PFSK-1 (cell line): ENCODE results near the gene PDE8B.
A peak's percentile ranks its signal among the peaks of the same experiment; 100 is the strongest.

ENCODE experiments used
- FOXP2 ChIP-seq: optimal IDR thresholded peaks from 2 replicates; pipeline ENCODE3; 2011; ENCODE audit warnings: borderline replicate concordance, control low read depth, inconsistent platforms; ENCODE audit not compliant: insufficient read depth; ENCODE audit errors: extremely low read length, extremely low read depth
- POLR2AphosphoS5 ChIP-seq: IDR thresholded peaks from 2 replicates; pipeline ENCODE4 v1.6.1; 2012; ENCODE audit warnings: low read depth, mild to moderate bottlenecking, control low read depth, low read length, moderate library complexity
- SIN3A ChIP-seq: IDR thresholded peaks from 2 replicates; pipeline ENCODE4 v1.6.1; 2012; ENCODE audit warnings: mild to moderate bottlenecking, low read length, moderate library complexity, borderline replicate concordance; ENCODE audit not compliant: insufficient read depth
- TAF1 ChIP-seq: IDR thresholded peaks from 2 replicates; pipeline ENCODE4 v1.6.1; 2012; ENCODE audit warnings: low read length, control low read depth, borderline replicate concordance; ENCODE audit not compliant: insufficient read depth
- TF ChIP-seq, protein P1 (sequence below), 2 experiments: IDR thresholded peaks; 2 replicates each; pipeline versions ENCODE4 v1.6.1 to v1.8.0; 2011 to 2012; ENCODE audit warnings: low read depth in 2 of 2, low read length in 2 of 2, control low read depth in 1 of 2, inconsistent platforms in 1 of 2, mild to moderate bottlenecking in 1 of 2, moderate library complexity in 1 of 2; ENCODE audit not compliant: insufficient read depth in 1 of 2

Gene PDE8B

DNA sequence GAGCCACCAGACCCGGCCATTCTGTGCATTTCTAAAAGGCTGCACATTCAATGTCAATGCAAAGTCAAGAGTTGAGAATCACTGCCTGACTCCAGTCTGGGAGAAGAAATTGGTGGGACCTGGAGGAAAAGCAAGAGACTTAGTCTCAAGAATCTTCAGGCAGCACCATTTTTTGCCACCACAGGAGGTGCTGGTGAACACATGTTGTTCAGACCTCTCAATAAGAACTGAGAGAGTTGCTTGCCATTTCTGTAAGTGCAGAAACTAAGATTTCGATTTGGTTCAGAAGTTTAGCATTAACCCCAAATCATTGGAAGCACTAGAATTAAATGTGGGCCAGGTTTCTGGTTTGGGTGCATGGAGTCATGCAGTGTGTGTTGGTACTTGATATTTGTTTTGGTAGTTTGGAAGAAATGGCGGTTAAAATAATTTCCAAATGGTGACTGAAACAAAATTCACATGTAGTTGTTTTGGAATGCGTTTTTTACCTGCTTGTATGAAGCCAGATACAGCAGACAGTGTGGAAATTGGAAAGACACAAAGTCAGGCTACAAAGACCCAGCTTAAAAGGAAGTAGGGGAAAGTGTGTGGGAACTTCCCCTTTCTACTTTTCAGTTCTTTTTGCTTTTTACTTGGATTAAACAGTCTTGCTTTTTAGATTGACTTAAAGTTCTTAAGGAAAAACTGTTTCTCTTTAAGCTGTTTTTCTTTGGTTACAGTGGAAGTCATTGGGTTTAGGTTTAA, 20.4 kb downstream of the PDE8B start:
- TF ChIP-seq TAF1 (0 out of 2 replicates have a peak, but pooled peaks have one; percentile 20), SIN3A (no peak), POLR2AphosphoS5 (no peak), FOXP2 (no peak)
- TF ChIP-seq, protein P1, sequence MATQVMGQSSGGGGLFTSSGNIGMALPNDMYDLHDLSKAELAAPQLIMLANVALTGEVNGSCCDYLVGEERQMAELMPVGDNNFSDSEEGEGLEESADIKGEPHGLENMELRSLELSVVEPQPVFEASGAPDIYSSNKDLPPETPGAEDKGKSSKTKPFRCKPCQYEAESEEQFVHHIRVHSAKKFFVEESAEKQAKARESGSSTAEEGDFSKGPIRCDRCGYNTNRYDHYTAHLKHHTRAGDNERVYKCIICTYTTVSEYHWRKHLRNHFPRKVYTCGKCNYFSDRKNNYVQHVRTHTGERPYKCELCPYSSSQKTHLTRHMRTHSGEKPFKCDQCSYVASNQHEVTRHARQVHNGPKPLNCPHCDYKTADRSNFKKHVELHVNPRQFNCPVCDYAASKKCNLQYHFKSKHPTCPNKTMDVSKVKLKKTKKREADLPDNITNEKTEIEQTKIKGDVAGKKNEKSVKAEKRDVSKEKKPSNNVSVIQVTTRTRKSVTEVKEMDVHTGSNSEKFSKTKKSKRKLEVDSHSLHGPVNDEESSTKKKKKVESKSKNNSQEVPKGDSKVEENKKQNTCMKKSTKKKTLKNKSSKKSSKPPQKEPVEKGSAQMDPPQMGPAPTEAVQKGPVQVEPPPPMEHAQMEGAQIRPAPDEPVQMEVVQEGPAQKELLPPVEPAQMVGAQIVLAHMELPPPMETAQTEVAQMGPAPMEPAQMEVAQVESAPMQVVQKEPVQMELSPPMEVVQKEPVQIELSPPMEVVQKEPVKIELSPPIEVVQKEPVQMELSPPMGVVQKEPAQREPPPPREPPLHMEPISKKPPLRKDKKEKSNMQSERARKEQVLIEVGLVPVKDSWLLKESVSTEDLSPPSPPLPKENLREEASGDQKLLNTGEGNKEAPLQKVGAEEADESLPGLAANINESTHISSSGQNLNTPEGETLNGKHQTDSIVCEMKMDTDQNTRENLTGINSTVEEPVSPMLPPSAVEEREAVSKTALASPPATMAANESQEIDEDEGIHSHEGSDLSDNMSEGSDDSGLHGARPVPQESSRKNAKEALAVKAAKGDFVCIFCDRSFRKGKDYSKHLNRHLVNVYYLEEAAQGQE (IDR thresholded peaks at IDR 0.05; ENCODE audit: insufficient read depth in 1 of 2, low read depth in 2 of 2, low read length in 2 of 2), result no peak

DNA sequence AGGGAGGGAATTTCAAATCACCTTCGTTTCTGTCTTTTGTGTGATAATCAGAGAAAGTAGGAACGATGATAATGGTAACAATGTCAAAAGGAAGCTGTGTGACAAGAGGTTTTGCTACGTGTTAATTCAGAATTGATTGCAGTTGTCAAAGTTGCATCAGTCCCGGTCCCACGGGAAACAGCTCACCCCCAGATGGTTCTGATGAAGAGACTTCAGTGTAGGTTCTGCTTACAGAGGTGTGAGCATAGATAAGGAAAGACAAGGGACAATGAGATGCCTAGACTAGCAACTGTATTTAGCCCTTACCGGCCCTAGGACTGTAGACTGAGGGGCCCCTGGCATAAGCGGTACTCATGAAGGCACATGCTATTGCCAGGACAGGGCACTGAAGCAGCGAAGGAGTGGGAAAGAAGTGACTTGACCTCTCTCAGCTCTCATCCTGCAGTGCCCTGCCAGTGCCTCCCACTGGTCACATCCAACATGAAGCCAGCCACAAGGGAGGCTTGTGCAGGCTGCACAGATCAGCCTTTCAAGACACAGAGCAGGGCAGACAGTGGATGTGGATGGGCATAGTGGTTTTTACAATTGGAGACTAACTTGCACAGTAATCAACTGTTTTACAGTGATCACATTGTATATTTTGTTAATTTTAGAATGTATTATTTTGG, 21.1 kb downstream of the PDE8B start:
- no peak for TF ChIP-seq POLR2AphosphoS5
- TF ChIP-seq TAF1, result no peak
- TF ChIP-seq SIN3A, result no peak
- TF ChIP-seq FOXP2, result no peak
- TF ChIP-seq, protein P1 (IDR thresholded peaks at IDR 0.05; ENCODE audit: insufficient read depth in 1 of 2, low read depth in 2 of 2, low read length in 2 of 2), result no peak

DNA sequence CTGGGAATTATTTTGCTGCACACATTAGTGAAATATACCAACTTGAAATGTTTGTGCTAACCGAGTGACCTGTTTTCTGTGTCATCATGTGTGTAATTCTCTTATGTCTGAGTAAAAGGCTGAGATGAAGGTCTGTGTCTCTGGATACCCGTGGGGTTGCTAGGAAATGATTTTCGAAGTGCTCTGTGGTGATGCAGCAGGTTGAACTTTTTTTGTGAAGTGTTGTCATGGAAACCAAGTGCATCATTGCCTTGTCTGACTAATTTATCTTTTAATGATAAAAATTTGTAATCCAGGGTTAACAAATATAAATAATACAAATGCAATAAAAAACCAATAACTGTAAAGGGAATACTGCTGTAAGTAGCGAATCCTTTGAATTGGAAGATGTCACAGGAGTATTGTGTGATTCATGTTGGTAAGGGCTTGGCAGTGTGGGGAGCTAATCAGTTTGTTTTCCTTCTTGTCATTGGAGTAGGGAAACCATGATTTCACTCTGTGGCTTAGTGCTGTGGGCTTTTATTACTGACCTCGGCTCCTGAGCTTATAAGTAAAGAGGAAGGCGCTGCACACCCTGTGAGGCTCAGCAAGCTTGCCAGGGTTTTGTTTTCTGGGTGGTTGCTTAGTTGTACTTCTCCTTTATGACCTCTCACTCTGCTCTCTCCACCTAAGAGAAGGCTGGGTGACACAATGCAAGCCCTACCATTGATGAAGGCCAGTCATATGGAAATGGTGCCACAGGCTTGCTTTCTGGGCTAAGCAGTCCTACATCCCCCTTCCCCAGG, 22.3 kb downstream of the PDE8B start:
- TF ChIP-seq, protein P1 (IDR thresholded peaks at IDR 0.05; ENCODE audit: insufficient read depth in 1 of 2, low read depth in 2 of 2, low read length in 2 of 2), result no peak
- no peak for TF ChIP-seq TAF1
- no peak for TF ChIP-seq SIN3A
- no peak for TF ChIP-seq POLR2AphosphoS5
- TF ChIP-seq FOXP2, result no peak

DNA sequence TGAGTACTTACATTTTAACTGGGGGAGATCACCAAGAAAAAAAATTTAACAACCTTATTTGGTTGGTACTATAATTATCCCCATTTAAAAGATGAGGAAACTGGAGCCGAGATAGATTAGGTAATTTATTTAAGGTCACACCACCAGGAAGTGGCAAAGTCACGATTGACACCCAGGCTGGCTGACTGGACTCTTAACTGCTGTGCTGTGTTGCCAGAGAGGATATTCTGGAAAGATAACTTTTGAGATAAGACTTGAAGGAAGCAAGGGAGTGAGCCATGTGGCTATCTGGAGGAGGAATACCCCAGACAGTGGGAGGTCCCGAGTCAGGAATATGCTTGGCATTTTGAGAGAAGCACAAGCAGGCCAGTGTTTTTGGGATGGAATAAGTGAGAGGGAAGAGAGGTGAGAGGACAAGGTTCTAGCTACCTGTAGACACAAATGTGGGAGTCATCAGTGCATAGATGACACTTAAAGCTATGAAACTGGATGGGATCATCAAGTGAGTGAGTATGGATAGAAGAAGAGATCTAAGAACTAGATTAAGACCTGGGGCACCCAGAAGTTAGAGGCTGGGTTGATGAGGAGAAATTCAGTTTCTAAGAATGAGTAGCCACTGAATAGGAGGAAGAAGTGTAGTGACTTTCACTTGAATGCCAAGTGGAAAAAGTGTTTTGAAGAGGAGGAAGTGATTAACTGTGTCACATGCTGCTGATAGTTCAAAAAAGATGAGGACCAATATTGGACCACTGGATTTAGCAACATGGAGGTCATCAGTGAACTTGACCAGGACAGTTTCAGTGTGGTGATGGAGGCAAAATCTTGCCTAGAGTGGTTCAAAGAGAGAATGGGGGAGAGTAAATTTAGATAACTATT, 25.6 kb downstream of the PDE8B start:
- no peak for TF ChIP-seq FOXP2
- TF ChIP-seq SIN3A, result no peak
- TF ChIP-seq, protein P1 (IDR thresholded peaks at IDR 0.05; ENCODE audit: insufficient read depth in 1 of 2, low read depth in 2 of 2, low read length in 2 of 2), result no peak
- TF ChIP-seq TAF1, result no peak
- no peak for TF ChIP-seq POLR2AphosphoS5
